Erythroblast (primary cell): ENCODE measurements around the gene SURF4.

ENCODE experiments used
- GATA1 ChIP-seq: IDR thresholded peaks from 2 replicates; pipeline ENCODE4 v1.6.1; 2011; ENCODE audit warnings: low read depth, mild to moderate bottlenecking, control low read depth, low read length, moderate library complexity
- POLR2A ChIP-seq: IDR thresholded peaks from 2 replicates; pipeline ENCODE4 v1.6.1; 2011; ENCODE audit warnings: mild to moderate bottlenecking, low read length

DNA sequence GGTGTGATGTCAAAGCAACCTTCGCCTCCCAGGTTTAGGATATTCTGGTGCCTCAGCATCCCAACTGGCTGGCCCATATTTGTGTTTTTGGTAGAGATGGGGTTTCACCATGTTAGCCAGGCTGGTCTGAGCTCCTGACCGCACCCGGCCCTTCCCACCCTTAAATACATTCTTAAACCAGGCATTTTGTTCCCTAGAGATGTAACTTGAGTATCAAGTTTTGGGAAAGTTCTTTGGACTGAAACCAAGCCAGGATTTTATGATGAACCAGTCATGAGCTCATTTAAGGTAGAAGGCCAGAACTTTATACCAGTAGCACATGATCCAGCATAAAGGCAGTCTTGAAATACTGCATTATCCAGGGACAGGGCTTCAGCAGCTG lies 24.3 kb downstream of the SURF4 start:
- TF ChIP-seq POLR2A: no peak
- no peak for TF ChIP-seq GATA1
